GM23248 (cell line): ENCODE results near the gene EXOC3L1. TPM values are rescaled to one million over a fixed set of nuclear protein-coding genes. Genes with fewer than 3 reads are reported as not detected.

Experiments
- DNase-seq: peaks from one replicate; pipeline ENCODE4 v3.0.0-alpha.2; 2015
- H2AFZ ChIP-seq: fragments of 200-600 bp; sonication (generic); 2 replicates; pipeline ENCODE4 v1.6.1; 2016; ENCODE audit warnings: antibody characterized with exemption
- H3F3A ChIP-seq: fragments of 200-600 bp; sonication (generic); 2 replicates; pipeline ENCODE4 v1.6.1; 2016; ENCODE audit warnings: mild to moderate bottlenecking, antibody characterized with exemption, mixed run types; ENCODE audit not compliant: insufficient read depth
- H3K27ac ChIP-seq: fragments of 200-600 bp; sonication (generic); 2 replicates; pipeline ENCODE4 v1.5.1; 2016; ENCODE audit warnings: mild to moderate bottlenecking
- H3K27me3 ChIP-seq: fragments of 200-600 bp; sonication (generic); replicated peaks from 2 replicates; pipeline ENCODE4 v1.6.1; 2016; ENCODE audit warnings: mild to moderate bottlenecking; ENCODE audit not compliant: insufficient read depth
- H3K36me3 ChIP-seq: fragments of 200-600 bp; sonication (generic); 2 replicates; pipeline ENCODE4 v1.6.1; 2016; ENCODE audit warnings: low read depth, mild to moderate bottlenecking
- H3K4me1 ChIP-seq: fragments of 200-600 bp; sonication (generic); 2 replicates; pipeline ENCODE4 v1.6.1; 2016; ENCODE audit warnings: mild to moderate bottlenecking; ENCODE audit not compliant: insufficient read depth
- H3K4me2 ChIP-seq: fragments of 200-600 bp; sonication (generic); one replicate; pipeline ENCODE4 v1.6.1; 2016; ENCODE audit warnings: mild to moderate bottlenecking; ENCODE audit not compliant: unreplicated experiment
- H3K4me3 ChIP-seq: fragments of 200-600 bp; sonication (generic); 2 replicates; pipeline ENCODE4 v1.5.1; 2016; ENCODE audit warnings: mild to moderate bottlenecking
- H3K79me2 ChIP-seq: fragments of 200-600 bp; sonication (generic); 2 replicates; pipeline ENCODE4 v1.6.1; 2016; ENCODE audit warnings: mild to moderate bottlenecking; ENCODE audit not compliant: insufficient read depth
- H3K9ac ChIP-seq: fragments of 200-600 bp; sonication (generic); 2 replicates; pipeline ENCODE4 v1.6.1; 2016; ENCODE audit warnings: mild to moderate bottlenecking
- H3K9me2 ChIP-seq: fragments of 200-600 bp; sonication (generic); 2 replicates; pipeline ENCODE4 v1.6.1; 2016; ENCODE audit warnings: mixed run types, mild to moderate bottlenecking, moderate library complexity; ENCODE audit not compliant: insufficient read depth
- H3K9me3 ChIP-seq: fragments of 200-600 bp; sonication (generic); one replicate; pipeline ENCODE4 v1.6.1; 2017; ENCODE audit warnings: low read depth
- H4K20me1 ChIP-seq: fragments of 200-600 bp; sonication (generic); 2 replicates; pipeline ENCODE4 v1.6.0; 2016; ENCODE audit not compliant: insufficient read depth
- EZH2 ChIP-seq: fragments of 200-600 bp; sonication (generic); IDR thresholded peaks from 2 replicates; pipeline ENCODE4 v1.6.1; 2018; ENCODE audit warnings: antibody characterized with exemption, mild to moderate bottlenecking; ENCODE audit not compliant: insufficient read depth, poor library complexity, severe bottlenecking
- EZH2phosphoT487 ChIP-seq: fragments of 200-600 bp; sonication (generic); IDR thresholded peaks from 2 replicates; pipeline ENCODE4 v1.6.1; 2018; ENCODE audit warnings: antibody characterized with exemption, moderate library complexity, mild to moderate bottlenecking, low read depth; ENCODE audit not compliant: insufficient read depth
- WGBS, 2 experiments: methylation state at CpG; one replicate each; pipeline ENCODE4 v1.1.6; 2015 to 2017; ENCODE audit warnings: low lambda C conversion rate in 2 of 2, low coverage in 1 of 2; ENCODE audit errors: missing lambda C conversion rate in 2 of 2; 5-methylcytosine and 5-hydroxymethylcytosine counted together
- in situ Hi-C: fragments of 300-500 bp; cut with MboI; formaldehyde crosslinking; loops from 2 replicates; pipeline ENCODE4 v1.15.0; 2020
- polyA plus RNA-seq: library from polyadenylated mRNA; unstranded; fragments of >200 nt; fragmentation: Nextera tagmentation; extraction: Ambion mirVana; gene quantifications from 2 replicates; pipeline ENCODE4 v1.2.1, GENCODE V29; 2016
- total RNA-seq: library from RNA; depleted of rRNA; stranded (reverse); fragments of >200 nt; shearing (Covaris generic); gene quantifications from 2 replicates; pipeline ENCODE4 v1.2.3, GENCODE V29; 2014

Gene EXOC3L1
- total and polyA plus RNA-seq, 2 experiments from 2014 or later = 0.28 TPM; not detected in 1

DNA sequence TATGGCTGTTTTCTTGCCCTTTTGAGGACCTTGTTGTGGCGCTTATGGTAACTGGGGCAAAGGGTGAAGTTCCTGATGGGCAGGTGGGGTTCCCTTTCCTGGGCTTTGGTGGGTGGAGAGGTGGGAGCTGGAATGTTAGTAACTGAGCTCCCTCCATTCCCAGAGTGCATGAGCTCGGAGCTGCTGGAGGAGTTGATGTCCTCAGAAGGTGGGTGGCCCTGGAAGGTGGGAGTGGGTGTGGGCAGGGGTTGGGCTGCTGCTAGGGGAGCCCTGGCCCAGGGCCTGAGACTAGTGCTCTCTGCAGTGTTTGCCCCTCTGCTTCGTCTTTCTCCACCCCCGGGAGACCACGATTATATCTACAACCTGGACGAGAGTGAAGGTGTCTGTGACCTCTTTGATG, 7.8 kb upstream of the EXOC3L1 start:
- Histone ChIP-seq H3K4me2 (no peak overlapping the region), H3F3A (peaks cover 10% of the 10 kb centered on the region; the same call in 1 of the 2 replicates), H3K9ac (no peak overlapping the region), H3K9me3 (no peaks in the 10 kb centered on the region), H4K20me1 (no peaks in the 10 kb centered on the region), H3K4me1 (peaks cover 11% of the 10 kb centered on the region), H3K36me3 (peaks cover 21% of the 10 kb centered on the region; the same call in 1 of the 2 replicates), H3K9me2 (no peaks in the 10 kb centered on the region), H3K79me2 (peaks cover 32% of the 10 kb centered on the region), H3K27ac (no peak overlapping the region), H3K27me3 (no peaks in the 10 kb centered on the region), H2AFZ (no peak overlapping the region), H3K4me3 (no peak overlapping the region)
- WGBS, 2 experiments = 79 to 83% methylated on average over 6 of the region's 6 CpGs
- no peak for DNase-seq
- TF ChIP-seq EZH2phosphoT487 = no peak
- no peak for TF ChIP-seq EZH2
- in situ Hi-C loops = no loop called here

DNA sequence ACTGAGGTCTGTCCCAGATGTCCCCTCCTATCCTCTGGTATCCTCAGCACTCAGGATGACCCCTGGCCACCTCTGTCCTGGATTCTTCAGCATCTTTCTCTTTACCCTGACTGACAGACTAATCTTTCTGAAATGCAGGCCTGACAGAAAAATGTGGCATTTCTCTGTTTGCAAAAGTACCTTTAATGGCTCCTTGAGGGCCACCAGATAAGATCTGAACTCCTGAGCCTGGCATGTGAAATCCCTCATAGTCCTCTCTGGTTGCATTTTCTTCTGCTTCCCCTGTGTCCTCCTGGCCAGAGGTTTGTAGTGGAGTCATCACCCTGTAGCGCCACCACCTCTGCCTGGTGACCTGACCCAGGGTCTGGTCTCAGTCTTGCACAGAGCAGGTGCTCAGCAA, 6.9 kb upstream of the EXOC3L1 start:
- Histone ChIP-seq H3K27me3 (no peaks in the 10 kb centered on the region), H3K27ac (no peak overlapping the region), H3K9me2 (no peaks in the 10 kb centered on the region), H2AFZ (no peak overlapping the region), H3K4me2 (no peak overlapping the region), H3K36me3 (peaks cover 21% of the 10 kb centered on the region; the same call in 1 of the 2 replicates), H3K9ac (no peak overlapping the region), H3F3A (peaks cover 10% of the 10 kb centered on the region; the same call in 1 of the 2 replicates), H3K79me2 (peaks cover 39% of the 10 kb centered on the region), H4K20me1 (no peaks in the 10 kb centered on the region), H3K4me3 (no peak overlapping the region), H3K9me3 (no peaks in the 10 kb centered on the region), H3K4me1 (peaks cover 11% of the 10 kb centered on the region)
- no peak for DNase-seq
- 100% methylated on average over 1 of the region's 1 CpG for WGBS, 2 experiments
- TF ChIP-seq EZH2phosphoT487 (no peak), EZH2 (no peak)
- in situ Hi-C loops = no loop called here

DNA sequence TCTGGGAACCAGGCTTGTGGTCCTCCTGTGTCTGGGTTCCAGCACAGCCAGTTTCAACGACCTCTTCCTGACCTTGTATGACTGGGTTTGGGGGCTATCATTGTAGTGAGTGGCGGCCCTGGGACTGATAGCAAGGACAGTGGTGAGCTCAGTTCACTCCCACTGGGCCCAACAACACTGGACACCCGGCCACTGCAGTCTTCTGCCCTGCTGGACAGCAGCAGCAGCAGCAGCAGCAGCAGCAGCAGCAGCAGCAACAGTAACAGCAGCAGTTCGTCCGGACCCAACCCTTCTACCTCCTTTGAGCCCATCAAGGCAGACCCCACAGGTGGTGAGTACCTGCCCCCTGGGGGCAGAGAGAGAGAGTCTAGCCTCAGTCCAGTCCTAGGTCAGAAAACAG, 5.7 kb upstream of the EXOC3L1 start:
- Histone ChIP-seq H3F3A (peaks cover 10% of the 10 kb centered on the region; the same call in 1 of the 2 replicates), H3K9me2 (no peaks in the 10 kb centered on the region), H3K4me2 (no peak overlapping the region), H3K4me1 (peaks cover 11% of the 10 kb centered on the region), H2AFZ (no peak overlapping the region), H3K36me3 (peaks cover 21% of the 10 kb centered on the region; the same call in 1 of the 2 replicates), H3K79me2 (peaks cover 39% of the 10 kb centered on the region), H3K9ac (no peak overlapping the region), H3K27me3 (no peaks in the 10 kb centered on the region), H3K9me3 (no peaks in the 10 kb centered on the region), H3K27ac (no peak overlapping the region), H3K4me3 (no peak overlapping the region), H4K20me1 (no peaks in the 10 kb centered on the region)
- no peak for DNase-seq
- 83 to 91% methylated on average over 5 of the region's 5 CpGs for WGBS, 2 experiments
- TF ChIP-seq EZH2phosphoT487 = no peak
- no peak for TF ChIP-seq EZH2
- in situ Hi-C loops = no loop called here

DNA sequence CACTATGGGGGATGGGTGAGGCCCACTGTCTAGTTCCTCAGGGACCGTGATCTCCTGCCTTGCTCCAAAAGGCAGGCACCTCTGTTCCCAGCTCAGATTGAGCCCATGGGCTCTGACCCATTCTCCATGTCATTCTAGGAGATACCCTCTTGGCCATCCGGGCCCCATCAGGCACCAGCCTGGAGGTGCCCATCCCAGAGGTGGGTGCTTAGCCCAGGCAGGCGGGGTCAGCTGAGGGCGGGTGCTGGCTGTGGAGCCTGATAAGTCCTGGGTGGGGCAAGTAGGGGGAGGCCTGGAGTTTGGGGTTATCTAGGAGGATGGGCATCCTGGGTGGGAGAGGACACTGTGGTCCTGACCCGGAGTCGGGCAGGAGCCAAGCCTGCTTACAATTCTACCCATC, 4.3 kb upstream of the EXOC3L1 start:
- Histone ChIP-seq H3K4me3 (no peak overlapping the region), H3K9me2 (no peaks in the 10 kb centered on the region), H3K36me3 (peaks cover 21% of the 10 kb centered on the region; the same call in 1 of the 2 replicates), H3K4me1 (peaks cover 11% of the 10 kb centered on the region), H3K4me2 (no peak overlapping the region), H2AFZ (no peak overlapping the region), H3K27ac (no peak overlapping the region), H3F3A (peaks cover 10% of the 10 kb centered on the region; the same call in 1 of the 2 replicates), H3K9ac (peak overlapping the region; percentile 90), H4K20me1 (no peaks in the 10 kb centered on the region), H3K79me2 (peaks cover 39% of the 10 kb centered on the region), H3K27me3 (no peaks in the 10 kb centered on the region), H3K9me3 (no peaks in the 10 kb centered on the region)
- TF ChIP-seq EZH2 = no peak
- TF ChIP-seq EZH2phosphoT487 = no peak
- in situ Hi-C loops = no loop called here
- WGBS, 2 experiments = 92 to 93% methylated on average over 6 of the region's 6 CpGs
- DNase-seq = no peak

DNA sequence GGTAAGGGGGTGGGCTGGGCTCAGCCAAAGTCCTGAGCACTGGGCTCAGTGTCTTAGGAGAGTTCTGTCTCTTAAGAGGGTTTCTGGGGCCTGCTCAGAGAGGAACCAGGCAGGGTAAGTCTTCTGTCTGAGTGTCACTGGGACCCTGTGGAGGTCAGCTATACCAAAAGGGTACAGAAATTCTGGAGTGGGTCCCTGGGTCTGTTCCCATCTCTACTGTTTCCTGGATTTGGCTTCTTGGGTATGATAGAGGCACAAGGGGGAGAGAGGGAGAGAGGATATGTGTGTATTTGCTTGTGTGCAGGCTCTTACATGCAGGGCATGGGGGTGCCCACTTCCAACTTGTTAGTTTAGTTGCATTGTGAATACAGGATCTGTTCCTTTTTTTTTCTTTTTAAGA, 3.6 kb upstream of the EXOC3L1 start:
- no peaks in the 10 kb centered on the region for H3K27me3 ChIP-seq
- peaks cover 10% of the 10 kb centered on the region; the same call in 1 of the 2 replicates for H3F3A ChIP-seq
- no peak for TF ChIP-seq EZH2phosphoT487
- no peak for TF ChIP-seq EZH2
- H3K79me2 ChIP-seq = peaks cover 39% of the 10 kb centered on the region
- peak overlapping the region; percentile 90 for H3K9ac ChIP-seq
- H3K4me3 ChIP-seq = peak overlapping the region; percentile 84
- H3K4me1 ChIP-seq = peaks cover 11% of the 10 kb centered on the region
- no peak overlapping the region for H3K27ac ChIP-seq
- H3K36me3 ChIP-seq = peaks cover 21% of the 10 kb centered on the region; the same call in 1 of the 2 replicates
- no peaks in the 10 kb centered on the region for H4K20me1 ChIP-seq
- peak overlapping the region; percentile 89 for H3K4me2 ChIP-seq
- DNase-seq = no peak
- no peaks in the 10 kb centered on the region for H3K9me2 ChIP-seq
- no peaks in the 10 kb centered on the region for H3K9me3 ChIP-seq
- H2AFZ ChIP-seq = no peak overlapping the region
- in situ Hi-C loops = no loop called here
